HG02885 (cell line): ENCODE measurements around the gene GPR15.

Experiments
- ATAC-seq: cut with Tn5 transposase; IDR thresholded peaks from one replicate; pipeline ENCODE4 v1.9.1; 2021; ENCODE audit warnings: mild to moderate bottlenecking; ENCODE audit not compliant: unreplicated experiment, poor library complexity

The GPR15 gene

GRCh38 chr3:98531622-98532274, at the start of gene GPR15:
TSS of gene GPR15 (plus strand) at chr3:98531978. CDS start at chr3:98532034, 56 bp downstream.
- peak; percentile 32 for ATAC-seq

- ATAC-seq = no peak
Measured at GRCh38 chr3:98482717-98483482, 48.9 kb upstream of the GPR15 start.

- ATAC-seq = no peak
Measured at GRCh38 chr3:98483626-98484025, 48.2 kb upstream of the GPR15 start.

- ATAC-seq = no peak
Measured at GRCh38 chr3:98497381-98497780, 34.4 kb upstream of the GPR15 start, which contains the start of gene OR5K2. TSS of gene OR5K2 (plus strand) at chr3:98497681. CDS start at chr3:98497681, 0 bp downstream.

- no peak for ATAC-seq
Measured at GRCh38 chr3:98500019-98500418, 31.8 kb upstream of the GPR15 start.

- no peak for ATAC-seq
Measured at GRCh38 chr3:98501270-98501669, 30.5 kb upstream of the GPR15 start.

- no peak for ATAC-seq
Measured at GRCh38 chr3:98501863-98502576, 29.8 kb upstream of the GPR15 start.

GRCh38 chr3:98504539-98504938, 27.2 kb upstream of the GPR15 start:
- ATAC-seq = no peak

GRCh38 chr3:98508582-98508981, 23.2 kb upstream of the GPR15 start:
- ATAC-seq = no peak

- ATAC-seq = no peak
Measured at GRCh38 chr3:98512576-98512975, 19.2 kb upstream of the GPR15 start.

- no peak for ATAC-seq
Measured at GRCh38 chr3:98513091-98513511, 18.7 kb upstream of the GPR15 start.

- ATAC-seq = no peak
Measured at GRCh38 chr3:98513736-98514135, 18.0 kb upstream of the GPR15 start.

- ATAC-seq = no peak
Measured at GRCh38 chr3:98514948-98515347, 16.8 kb upstream of the GPR15 start.

- ATAC-seq = no peak
Measured at GRCh38 chr3:98518816-98519215, 13.0 kb upstream of the GPR15 start.

- ATAC-seq = no peak
Measured at GRCh38 chr3:98519351-98519750, 12.4 kb upstream of the GPR15 start.

- peak; percentile 48 for ATAC-seq
Measured at GRCh38 chr3:98521897-98522543, 9.8 kb upstream of the GPR15 start.

- ATAC-seq = peak; percentile 88
Measured at GRCh38 chr3:98522544-98523281, 9.1 kb upstream of the GPR15 start, which contains the start of gene CLDND1. TSS of gene CLDND1 (minus strand) at chr3:98522902. CDS start at chr3:98521424, 1,478 bp downstream.

- ATAC-seq = no peak
Measured at GRCh38 chr3:98525494-98525893, 6.3 kb upstream of the GPR15 start.

GRCh38 chr3:98528474-98529346, 3.1 kb upstream of the GPR15 start:
- ATAC-seq = no peak
